NB4 (cell line): ENCODE data around the gene DIS3L2.
A peak's percentile ranks its signal among the peaks of the same experiment; 100 is the strongest.
"Not testable (repeated sequence)": the region's sequence is repeated elsewhere in the genome, so short reads cannot be mapped to it uniquely, and the experiment has no call there.

Experiments used
- DNase-seq: peaks from one replicate; pipeline ENCODE4 v3.0.0; 2010; ENCODE audit warnings: low read depth
- H3K4me3 ChIP-seq: one replicate; pipeline ENCODE4 v1.5.1; 2011; ENCODE audit warnings: mild to moderate bottlenecking, low read depth, low read length, moderate library complexity
- MYC ChIP-seq: IDR thresholded peaks from 2 replicates; pipeline ENCODE4 v1.6.1; 2011; ENCODE audit warnings: low read depth, low read length
- POLR2A ChIP-seq: IDR thresholded peaks from 2 replicates; pipeline ENCODE4 v1.6.1; 2011; ENCODE audit warnings: mild to moderate bottlenecking; ENCODE audit not compliant: insufficient read length; ENCODE audit errors: extremely low read depth
- TF ChIP-seq, protein P1 (sequence below): IDR thresholded peaks from one replicate; pipeline ENCODE4 v1.5.1; 2012; ENCODE audit warnings: low read depth, low read length
- TF ChIP-seq, protein P2 (sequence below): IDR thresholded peaks from 2 replicates; pipeline ENCODE4 v1.6.1; 2011; ENCODE audit warnings: low read depth, low read length

The DIS3L2 gene

DNA sequence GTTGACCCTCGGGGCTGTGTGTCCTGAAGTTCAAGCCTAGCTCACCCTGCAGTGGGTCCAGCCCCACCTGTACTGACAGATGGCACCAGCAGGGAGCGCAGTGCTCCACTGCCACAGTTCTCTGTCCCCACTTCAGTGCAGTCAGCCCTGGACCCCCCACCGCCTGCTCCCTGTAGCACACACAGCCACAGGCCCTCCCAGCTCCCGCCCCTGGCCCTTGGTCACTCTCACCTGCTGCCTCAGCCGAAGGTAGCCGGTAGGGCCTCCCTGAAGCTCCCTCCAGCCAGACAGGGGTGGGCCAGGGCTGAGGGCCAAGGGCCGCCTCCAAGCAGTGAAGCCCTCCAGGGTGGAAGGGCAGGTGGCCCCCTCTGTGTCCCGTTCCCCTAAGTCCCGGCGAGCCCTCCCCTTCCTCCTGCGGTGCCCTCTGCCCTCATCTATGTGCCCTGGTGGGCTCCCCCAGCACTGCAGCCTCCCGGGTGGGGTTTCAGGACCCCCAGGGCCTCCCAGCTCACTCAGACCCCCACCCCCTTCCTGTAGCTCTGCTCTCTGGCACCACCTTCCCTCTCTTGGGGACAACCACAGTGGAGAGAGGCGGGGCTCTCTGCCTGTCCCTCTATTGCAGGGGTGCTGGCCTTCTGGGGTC, 406.2 kb downstream of the DIS3L2 start:
- TF ChIP-seq, protein P1, sequence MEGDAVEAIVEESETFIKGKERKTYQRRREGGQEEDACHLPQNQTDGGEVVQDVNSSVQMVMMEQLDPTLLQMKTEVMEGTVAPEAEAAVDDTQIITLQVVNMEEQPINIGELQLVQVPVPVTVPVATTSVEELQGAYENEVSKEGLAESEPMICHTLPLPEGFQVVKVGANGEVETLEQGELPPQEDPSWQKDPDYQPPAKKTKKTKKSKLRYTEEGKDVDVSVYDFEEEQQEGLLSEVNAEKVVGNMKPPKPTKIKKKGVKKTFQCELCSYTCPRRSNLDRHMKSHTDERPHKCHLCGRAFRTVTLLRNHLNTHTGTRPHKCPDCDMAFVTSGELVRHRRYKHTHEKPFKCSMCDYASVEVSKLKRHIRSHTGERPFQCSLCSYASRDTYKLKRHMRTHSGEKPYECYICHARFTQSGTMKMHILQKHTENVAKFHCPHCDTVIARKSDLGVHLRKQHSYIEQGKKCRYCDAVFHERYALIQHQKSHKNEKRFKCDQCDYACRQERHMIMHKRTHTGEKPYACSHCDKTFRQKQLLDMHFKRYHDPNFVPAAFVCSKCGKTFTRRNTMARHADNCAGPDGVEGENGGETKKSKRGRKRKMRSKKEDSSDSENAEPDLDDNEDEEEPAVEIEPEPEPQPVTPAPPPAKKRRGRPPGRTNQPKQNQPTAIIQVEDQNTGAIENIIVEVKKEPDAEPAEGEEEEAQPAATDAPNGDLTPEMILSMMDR = peak; percentile 28
- TF ChIP-seq MYC = no peak
- TF ChIP-seq, protein P2, sequence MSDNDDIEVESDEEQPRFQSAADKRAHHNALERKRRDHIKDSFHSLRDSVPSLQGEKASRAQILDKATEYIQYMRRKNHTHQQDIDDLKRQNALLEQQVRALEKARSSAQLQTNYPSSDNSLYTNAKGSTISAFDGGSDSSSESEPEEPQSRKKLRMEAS = no peak
- DNase-seq = peak; percentile 48

DNA sequence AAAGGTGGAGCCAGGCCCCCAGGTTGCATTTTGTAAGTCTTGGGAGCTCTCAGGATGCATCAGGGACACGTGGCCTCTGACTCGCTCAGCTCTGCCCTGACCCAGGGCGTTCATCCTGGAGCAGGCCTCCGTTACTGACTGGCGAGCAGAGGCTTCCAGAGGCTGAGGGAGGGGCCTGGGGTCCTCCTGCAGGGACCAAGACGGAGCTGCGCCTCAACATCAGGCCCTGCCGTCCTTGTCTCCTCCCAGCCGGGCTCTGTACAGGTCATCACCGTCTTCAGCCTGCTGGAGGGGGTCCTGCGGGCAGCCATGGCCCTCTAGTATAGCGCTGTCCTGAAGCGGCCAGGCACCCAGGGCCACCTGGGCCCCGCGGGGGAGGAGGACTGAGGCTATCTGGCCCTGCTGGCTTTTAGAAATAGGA, 406.8 kb downstream of the DIS3L2 start:
- DNase-seq = no peak
- H3K4me3 ChIP-seq = no peak overlapping the region
- TF ChIP-seq, protein P2 = no peak
- TF ChIP-seq POLR2A = no peak
- no peak for TF ChIP-seq MYC
- TF ChIP-seq, protein P1 = no peak

More for the DNA sequence above, 406.2 kb downstream of the DIS3L2 start:
- H3K4me3 ChIP-seq = no peak overlapping the region

DNA sequence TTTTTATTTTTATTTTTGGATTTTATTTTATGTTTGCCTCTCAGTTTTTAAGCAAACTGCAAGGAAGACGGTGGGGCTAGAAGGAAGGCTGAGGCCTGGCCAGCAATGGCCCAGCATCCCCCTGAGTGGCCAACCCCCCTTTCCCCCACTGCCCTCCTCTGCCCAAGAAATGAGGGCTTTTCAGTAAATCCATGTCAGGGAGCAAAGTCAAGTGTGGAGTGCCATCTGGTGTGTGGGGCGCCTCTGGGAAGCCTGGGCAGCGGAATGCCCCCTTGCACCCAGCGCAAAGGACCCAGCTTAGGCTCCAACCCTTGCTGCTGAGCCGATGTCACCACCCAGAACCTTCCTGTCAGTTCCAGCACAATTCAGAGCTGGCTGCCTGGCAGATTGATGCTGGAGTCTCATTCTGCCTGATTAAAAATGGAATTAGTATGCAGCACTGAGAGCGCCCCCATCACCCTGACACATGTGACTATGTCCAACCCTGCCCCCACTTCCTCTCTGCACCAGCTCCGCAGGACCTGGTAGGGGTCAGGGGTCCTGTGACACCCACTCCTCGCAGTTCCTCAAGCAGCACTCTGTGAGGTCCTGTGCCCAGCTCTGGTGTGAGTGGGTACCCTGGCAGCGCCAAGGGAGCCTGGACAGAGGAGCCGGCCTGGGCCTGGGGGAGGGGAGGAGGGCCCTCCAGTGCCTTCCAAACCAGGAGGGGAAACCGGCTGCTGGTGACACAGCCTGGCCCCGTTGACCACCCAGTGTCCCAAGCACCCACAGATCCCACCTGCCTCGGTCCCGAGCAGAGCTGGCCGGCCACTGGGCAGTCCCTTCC, 407.8 kb downstream of the DIS3L2 start:
- no peak for TF ChIP-seq MYC
- no peak for DNase-seq
- no peak overlapping the region for H3K4me3 ChIP-seq

DNA sequence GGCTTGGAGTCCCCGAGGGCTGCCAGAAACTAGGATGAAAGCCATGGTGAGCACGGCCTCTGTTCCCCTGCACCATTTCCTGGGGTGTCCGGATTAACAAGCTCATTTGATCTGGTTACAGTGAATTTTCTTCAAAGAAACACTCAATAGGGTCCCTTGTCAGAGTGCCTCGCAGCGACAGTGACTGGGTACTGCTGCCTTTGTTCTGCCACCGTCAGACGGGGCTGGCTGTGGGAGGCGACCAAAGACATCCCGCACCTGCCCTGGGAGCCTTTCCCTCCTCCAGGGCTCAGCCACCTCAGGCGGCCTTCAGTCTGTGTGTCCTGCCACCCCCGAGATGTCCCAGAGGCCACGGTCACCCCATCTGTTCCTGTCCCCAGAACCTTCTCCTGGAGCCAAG, 408.5 kb downstream of the DIS3L2 start:
- H3K4me3 ChIP-seq, DNase-seq: not testable (repeated sequence)

DNA sequence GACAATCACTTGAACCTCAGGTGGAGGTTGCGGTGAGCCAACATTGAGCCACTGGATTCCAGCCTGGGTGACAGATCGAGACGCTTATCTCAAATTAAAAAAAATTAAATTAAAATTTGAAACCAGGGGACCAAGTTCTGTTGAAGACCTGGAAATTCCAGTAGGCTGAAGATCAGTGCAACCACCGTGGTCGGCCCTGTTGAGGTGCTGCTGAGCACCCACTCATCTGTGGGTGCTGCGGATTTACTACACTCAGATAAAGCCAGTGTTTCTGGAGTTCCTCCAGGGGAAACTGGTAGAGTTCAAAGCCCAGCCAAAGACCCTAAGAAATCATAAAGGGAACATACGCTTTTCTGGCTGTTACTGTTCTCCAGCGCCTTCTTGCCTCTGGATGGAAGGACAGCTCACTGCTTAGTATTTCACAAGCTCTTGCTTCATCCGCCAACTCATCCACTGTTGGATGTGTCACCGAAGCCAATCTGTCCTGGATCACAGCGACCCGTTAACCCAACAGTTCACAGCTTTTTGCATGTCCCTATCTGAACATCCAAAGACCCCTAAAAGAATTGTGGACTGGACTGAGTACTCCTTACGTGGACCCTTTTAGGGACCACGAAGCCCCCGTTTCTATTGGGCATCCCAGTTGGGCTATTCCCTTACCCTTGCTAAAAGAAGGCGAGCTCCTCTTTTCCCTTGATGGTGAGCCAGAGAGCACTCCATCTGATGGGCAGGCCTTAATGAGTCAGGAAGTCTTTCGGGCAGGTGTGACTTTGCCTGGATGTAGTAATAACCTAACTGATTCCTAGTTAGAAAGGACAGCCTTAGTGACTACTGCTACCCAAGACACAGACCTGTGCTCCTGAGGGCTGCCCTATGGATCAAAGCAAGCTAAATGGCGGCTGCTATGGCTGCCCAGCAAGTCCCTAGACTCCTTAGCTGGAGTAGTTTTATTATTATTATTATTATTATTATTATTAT, 411.0 kb downstream of the DIS3L2 start:
- TF ChIP-seq, protein P2 = no peak
- TF ChIP-seq POLR2A = no peak
- TF ChIP-seq, protein P1 = no peak
- TF ChIP-seq MYC = no peak
- no peak overlapping the region for H3K4me3 ChIP-seq
- DNase-seq = peak; percentile 91

DNA sequence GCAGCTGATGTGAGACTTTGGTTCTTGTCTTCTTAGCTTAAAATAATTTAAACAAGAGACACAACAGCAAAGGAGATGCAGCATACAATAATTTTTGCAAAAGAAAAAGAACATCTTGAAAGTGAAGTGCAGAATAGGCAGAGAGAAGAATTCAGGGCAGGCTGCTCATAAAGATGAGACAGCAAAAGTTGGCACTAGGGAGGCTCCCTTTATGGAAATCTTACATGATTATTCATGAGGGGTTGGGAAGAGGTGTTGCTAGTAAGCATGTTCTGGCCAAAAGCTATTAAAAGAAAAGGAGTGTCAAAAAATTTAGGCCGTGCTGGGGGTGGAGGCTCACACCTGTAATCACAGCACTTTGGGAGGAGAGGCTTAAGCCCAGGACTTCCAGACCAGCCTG, 412.8 kb downstream of the DIS3L2 start:
- no peak for DNase-seq
- no peak overlapping the region for H3K4me3 ChIP-seq
- TF ChIP-seq, protein P2 = no peak
- TF ChIP-seq, protein P1 = no peak
- TF ChIP-seq POLR2A = no peak
- TF ChIP-seq MYC = no peak
